NCI-H2107 (cell line): ENCODE results near the gene KIF25.
"Not testable (repeated sequence)": the region's sequence is repeated elsewhere in the genome, so short reads cannot be mapped to it uniquely, and the experiment has no call there.

Experiments used
- DNase-seq: peaks from one replicate; lab custom pipeline; 2025; lab: John Stamatoyannopoulos, UW

Gene KIF25

GRCh38 chr6:168071620-168072019, 74.1 kb downstream of the KIF25 start:
- DNase-seq: no peak

- no peak for DNase-seq
Observed at GRCh38 chr6:168072261-168072660, 74.8 kb downstream of the KIF25 start.

- no peak for DNase-seq
Observed at GRCh38 chr6:168072730-168073129, 75.3 kb downstream of the KIF25 start.

GRCh38 chr6:168073937-168074730, 76.7 kb downstream of the KIF25 start:
- DNase-seq: no peak

GRCh38 chr6:168075216-168075615, 77.7 kb downstream of the KIF25 start:
- DNase-seq: no peak

- DNase-seq: no peak
Observed at GRCh38 chr6:168075787-168076202, 78.3 kb downstream of the KIF25 start.

- DNase-seq: not testable (repeated sequence)
Observed at GRCh38 chr6:168077401-168077800, 79.9 kb downstream of the KIF25 start.

- no peak for DNase-seq
Observed at GRCh38 chr6:168078175-168078942, 80.9 kb downstream of the KIF25 start.

GRCh38 chr6:168078943-168079405, 81.5 kb downstream of the KIF25 start, which contains the start of gene FRMD1:
Gene FRMD1, minus strand, starts transcription at chr6:168079212. Its CDS starts 118 bp downstream, at chr6:168079094.
- no peak for DNase-seq

GRCh38 chr6:168080393-168081077, 83.1 kb downstream of the KIF25 start:
- no peak for DNase-seq

GRCh38 chr6:168081858-168082546, 84.5 kb downstream of the KIF25 start:
- DNase-seq: no peak

- DNase-seq: no peak
Observed at GRCh38 chr6:168082860-168083513, 85.5 kb downstream of the KIF25 start.

- DNase-seq: no peak
Observed at GRCh38 chr6:168083514-168083885, 86.0 kb downstream of the KIF25 start.

GRCh38 chr6:168084465-168085160, 87.1 kb downstream of the KIF25 start:
- DNase-seq: no peak

- no peak for DNase-seq
Observed at GRCh38 chr6:168086066-168086465, 88.6 kb downstream of the KIF25 start.

- DNase-seq: no peak
Observed at GRCh38 chr6:168086616-168087015, 89.1 kb downstream of the KIF25 start.

- no peak for DNase-seq
Observed at GRCh38 chr6:168087436-168088160, 90.1 kb downstream of the KIF25 start.

GRCh38 chr6:168088161-168089053, 90.9 kb downstream of the KIF25 start:
- peak; percentile 66 for DNase-seq
